Activated CD8-positive, alpha-beta T cell treated with anti-CD3 and anti-CD28 coated beads for 36 hours (primary cell): ENCODE data around the gene MAPKAP1. TPM values are rescaled to one million over a fixed set of nuclear protein-coding genes. Genes with fewer than 3 reads are reported as not detected.
"Not testable (repeated sequence)": the region's sequence is repeated elsewhere in the genome, so short reads cannot be mapped to it uniquely, and the experiment has no call there.

Source experiments
- ATAC-seq: fragments of 200-7000 bp; cut with Tn5 transposase; one replicate; pipeline ENCODE4 v1.10.0; 2021; ENCODE audit warnings: mild to moderate bottlenecking, moderate library complexity
- CTCF ChIA-PET: fragments of 350-600 bp; sonication (Branson Sonifier 250); formaldehyde crosslinking; loops from one replicate; lab custom pipeline; 2021; ENCODE audit warnings: antibody characterized with exemption; lab: Charles Lee
- POLR2A ChIA-PET: fragments of 350-600 bp; sonication (Branson Sonifier 250); formaldehyde crosslinking; loops from one replicate; lab custom pipeline; 2021; ENCODE audit warnings: antibody characterized with exemption; lab: Charles Lee
- DNase-seq: peaks from one replicate; pipeline ENCODE4 v3.0.0-alpha.2; 2020
- H3K27ac Mint-ChIP-seq: one replicate; pipeline ENCODE4 v1.8.0; 2021; ENCODE audit warnings: mild to moderate bottlenecking, mixed read lengths
- H3K27me3 Mint-ChIP-seq: one replicate; pipeline ENCODE4 v1.8.0; 2021; ENCODE audit warnings: mixed read lengths
- H3K36me3 Mint-ChIP-seq: one replicate; pipeline ENCODE4 v1.8.0; 2021; ENCODE audit warnings: low read depth, mixed read lengths
- H3K4me1 Mint-ChIP-seq: one replicate; pipeline ENCODE4 v1.8.0; 2021; ENCODE audit warnings: low read depth, mixed read lengths
- H3K4me3 Mint-ChIP-seq: one replicate; pipeline ENCODE4 v1.8.0; 2021; ENCODE audit warnings: mild to moderate bottlenecking, moderate library complexity, mixed read lengths
- H3K9me3 Mint-ChIP-seq: one replicate; pipeline ENCODE4 v1.8.0; 2021; ENCODE audit warnings: mixed read lengths
- intact Hi-C: fragments of 100-400 bp; cut with micrococcal nuclease; formaldehyde crosslinking; loops from one replicate; pipeline ENCODE4 v1.10.0; 2022
- total RNA-seq, 2 experiments: library from RNA; stranded (reverse); gene quantifications; one replicate each; pipeline ENCODE4 v1.2.3, GENCODE V29; 2021
- TF ChIP-seq, protein P1 (sequence below): fragments of 200-600 bp; IDR thresholded peaks from one replicate; pipeline ENCODE4 v1.8.0; 2022; ENCODE audit warnings: antibody characterized with exemption, mild to moderate bottlenecking

The MAPKAP1 gene
- total RNA-seq, 2 experiments from 2014 or later: 58.8 to 62.4 TPM

DNA sequence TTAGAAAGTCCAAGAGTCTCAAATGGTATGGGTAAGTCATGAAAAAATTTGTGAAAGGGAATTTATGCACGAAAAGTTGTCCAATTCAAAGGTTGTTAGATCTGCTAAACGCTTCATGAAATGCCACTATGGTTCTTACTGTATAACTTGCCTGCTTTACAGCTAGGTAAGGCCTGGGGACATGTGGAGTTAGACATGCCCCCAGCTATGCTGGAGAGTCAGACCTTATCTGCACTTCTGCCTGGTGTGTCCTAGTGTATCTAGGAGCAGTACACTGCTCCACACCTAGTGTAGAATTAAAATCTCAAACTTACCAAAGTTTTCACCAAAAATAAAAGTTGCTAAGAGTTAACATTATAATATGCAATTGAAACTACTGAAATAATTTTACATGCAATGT is 136.8 kb downstream of the MAPKAP1 start:
- Mint-ChIP-seq H3K27ac (no peak overlapping the region), H3K4me1 (peaks cover 8% of the 10 kb centered on the region), H3K4me3 (no peak overlapping the region), H3K27me3 (no peaks in the 10 kb centered on the region), H3K9me3 (peaks cover 16% of the 10 kb centered on the region), H3K36me3 (peaks cover 30% of the 10 kb centered on the region)
- POLR2A ChIA-PET: no interaction called here
- CTCF ChIA-PET: interaction anchor here (3.8 kb wide), 1 partner anchor 12 kb away, joined by 20 read pairs; no protein-coding TSS in a partner anchor
- ATAC-seq: no peak
- no peak for DNase-seq
- intact Hi-C loops: no loop called here
- TF ChIP-seq, protein P1, sequence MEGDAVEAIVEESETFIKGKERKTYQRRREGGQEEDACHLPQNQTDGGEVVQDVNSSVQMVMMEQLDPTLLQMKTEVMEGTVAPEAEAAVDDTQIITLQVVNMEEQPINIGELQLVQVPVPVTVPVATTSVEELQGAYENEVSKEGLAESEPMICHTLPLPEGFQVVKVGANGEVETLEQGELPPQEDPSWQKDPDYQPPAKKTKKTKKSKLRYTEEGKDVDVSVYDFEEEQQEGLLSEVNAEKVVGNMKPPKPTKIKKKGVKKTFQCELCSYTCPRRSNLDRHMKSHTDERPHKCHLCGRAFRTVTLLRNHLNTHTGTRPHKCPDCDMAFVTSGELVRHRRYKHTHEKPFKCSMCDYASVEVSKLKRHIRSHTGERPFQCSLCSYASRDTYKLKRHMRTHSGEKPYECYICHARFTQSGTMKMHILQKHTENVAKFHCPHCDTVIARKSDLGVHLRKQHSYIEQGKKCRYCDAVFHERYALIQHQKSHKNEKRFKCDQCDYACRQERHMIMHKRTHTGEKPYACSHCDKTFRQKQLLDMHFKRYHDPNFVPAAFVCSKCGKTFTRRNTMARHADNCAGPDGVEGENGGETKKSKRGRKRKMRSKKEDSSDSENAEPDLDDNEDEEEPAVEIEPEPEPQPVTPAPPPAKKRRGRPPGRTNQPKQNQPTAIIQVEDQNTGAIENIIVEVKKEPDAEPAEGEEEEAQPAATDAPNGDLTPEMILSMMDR: no peak

DNA sequence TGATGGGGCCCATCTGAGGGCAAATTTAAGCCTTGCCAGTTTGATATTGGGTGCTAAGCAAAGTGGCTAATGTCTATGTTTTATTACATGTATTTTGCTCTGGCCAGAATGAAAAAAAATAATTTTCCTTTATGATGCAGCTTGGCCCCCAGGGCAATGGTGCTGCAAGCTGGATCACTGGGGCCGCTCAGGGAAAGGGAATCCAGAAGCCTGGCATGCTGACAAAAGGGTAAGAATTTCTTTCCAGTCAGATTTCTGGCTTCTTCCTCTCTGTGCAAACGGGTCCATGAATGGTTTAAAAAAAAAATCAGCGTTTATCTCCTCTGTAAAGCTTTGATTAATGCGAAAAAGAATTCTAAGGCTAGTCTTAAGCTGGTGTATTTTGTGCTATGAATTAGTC is 138.4 kb downstream of the MAPKAP1 start:
- TF ChIP-seq, protein P1: no peak
- peaks cover 25% of the 10 kb centered on the region for H3K36me3 Mint-ChIP-seq
- DNase-seq: no peak
- peaks cover 15% of the 10 kb centered on the region for H3K9me3 Mint-ChIP-seq
- H3K27ac Mint-ChIP-seq: no peak overlapping the region
- intact Hi-C loops: no loop called here
- CTCF ChIA-PET: interaction anchor here (1.0 to 3.8 kb wide), 3 partner anchors 10 to 129 kb away, joined by 3 to 20 read pairs (median 3); no protein-coding TSS in a partner anchor
- no peak overlapping the region for H3K4me3 Mint-ChIP-seq
- H3K27me3 Mint-ChIP-seq: no peaks in the 10 kb centered on the region
- no peak for ATAC-seq
- POLR2A ChIA-PET: no interaction called here
- peaks cover 14% of the 10 kb centered on the region for H3K4me1 Mint-ChIP-seq

DNA sequence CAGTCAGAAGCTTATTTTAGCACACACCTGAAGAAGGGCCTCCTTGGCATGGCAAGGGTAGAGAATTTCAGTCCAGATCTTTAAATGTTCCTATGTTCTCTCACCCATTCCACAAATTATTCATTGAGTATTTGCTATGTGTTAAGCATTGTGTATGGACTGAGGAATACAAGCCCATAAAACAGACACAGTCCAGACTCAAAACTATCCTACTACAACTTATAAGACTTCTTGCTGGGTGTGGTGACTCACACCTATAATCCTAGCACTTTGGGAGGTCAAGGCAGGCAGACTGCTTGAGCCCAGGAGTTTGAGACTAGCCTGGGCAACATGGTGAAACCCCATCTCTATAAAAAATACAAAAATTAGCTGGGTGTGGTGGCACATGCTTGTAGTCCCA is 141.0 kb downstream of the MAPKAP1 start:
- DNase-seq, POLR2A ChIA-PET, H3K36me3 Mint-ChIP-seq, H3K9me3 Mint-ChIP-seq, ATAC-seq, H3K4me3 Mint-ChIP-seq, H3K27ac Mint-ChIP-seq, intact Hi-C loops, H3K27me3 Mint-ChIP-seq: not testable (repeated sequence)
- peaks cover 27% of the 10 kb centered on the region for H3K4me1 Mint-ChIP-seq
- CTCF ChIA-PET: interaction anchor here (1.0 kb wide), 2 partner anchors 84 to 159 kb away, joined by 3 read pairs; no protein-coding TSS in a partner anchor

DNA sequence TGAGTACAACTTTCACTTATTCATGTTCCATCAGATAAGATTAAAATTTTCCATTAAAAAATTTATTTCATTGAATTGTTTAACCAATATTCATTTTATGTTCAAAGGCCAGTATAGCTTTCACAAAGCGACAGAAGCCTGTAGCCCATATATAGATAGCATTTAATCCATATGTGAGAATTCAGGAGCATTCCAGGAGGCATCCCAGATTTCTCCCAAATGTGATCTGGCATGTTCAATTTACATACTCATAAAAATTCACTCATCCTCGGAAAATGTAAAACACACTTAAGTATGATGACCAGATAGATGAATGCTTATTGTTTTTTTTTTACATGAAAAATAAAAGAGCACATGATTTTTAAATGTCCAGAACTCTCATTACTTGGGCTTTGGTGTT is 141.9 kb downstream of the MAPKAP1 start:
- no peaks in the 10 kb centered on the region for H3K9me3 Mint-ChIP-seq
- POLR2A ChIA-PET: no interaction called here
- peaks cover 8% of the 10 kb centered on the region for H3K36me3 Mint-ChIP-seq
- DNase-seq (no peak), ATAC-seq (no peak)
- intact Hi-C loops: no loop called here
- H3K27ac Mint-ChIP-seq: no peak overlapping the region
- CTCF ChIA-PET: no interaction called here
- H3K4me3 Mint-ChIP-seq: no peak overlapping the region
- TF ChIP-seq, protein P1: no peak
- H3K27me3 Mint-ChIP-seq: no peaks in the 10 kb centered on the region
- H3K4me1 Mint-ChIP-seq: peaks cover 30% of the 10 kb centered on the region

DNA sequence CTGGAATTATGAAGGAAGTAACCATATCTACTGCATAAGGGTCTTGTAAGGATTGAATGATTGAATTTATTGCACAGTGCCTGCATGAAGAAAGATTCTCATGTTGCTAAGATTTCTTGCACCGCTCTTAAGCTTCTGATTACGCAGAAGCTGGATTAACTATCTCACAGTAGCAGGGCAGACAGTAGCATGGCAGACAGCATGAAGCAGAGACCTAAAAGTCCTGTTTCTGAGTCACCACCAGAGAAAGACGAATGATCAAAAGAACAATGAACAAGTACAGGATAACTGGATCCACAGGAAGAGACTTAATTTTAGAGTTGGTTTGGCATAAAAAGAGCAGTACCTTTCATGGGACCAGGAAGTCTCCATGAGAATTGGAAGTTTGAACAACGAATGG is 142.4 kb downstream of the MAPKAP1 start:
- Mint-ChIP-seq H3K4me3 (no peak overlapping the region), H3K36me3 (peaks cover 6% of the 10 kb centered on the region), H3K4me1 (peaks cover 30% of the 10 kb centered on the region), H3K9me3 (no peaks in the 10 kb centered on the region), H3K27ac (no peak overlapping the region), H3K27me3 (no peaks in the 10 kb centered on the region)
- intact Hi-C loops: no loop called here
- TF ChIP-seq, protein P1: no peak
- ChIA-PET POLR2A (no interaction called here), CTCF (no interaction called here)
- DNase-seq: no peak
- no peak for ATAC-seq
